PFSK-1 (cell line): ENCODE measurements around the gene AXDND1.

Experiments used
- POLR2AphosphoS5 ChIP-seq: IDR thresholded peaks from 2 replicates; pipeline ENCODE4 v1.6.1; 2012; ENCODE audit warnings: low read depth, mild to moderate bottlenecking, control low read depth, low read length, moderate library complexity
- SIN3A ChIP-seq: IDR thresholded peaks from 2 replicates; pipeline ENCODE4 v1.6.1; 2012; ENCODE audit warnings: mild to moderate bottlenecking, low read length, moderate library complexity, borderline replicate concordance; ENCODE audit not compliant: insufficient read depth
- TF ChIP-seq, protein P1 (sequence below), 2 experiments: IDR thresholded peaks; 2 replicates each; pipeline versions ENCODE4 v1.6.1 to v1.8.0; 2011 to 2012; ENCODE audit warnings: low read depth in 2 of 2, low read length in 2 of 2, control low read depth in 1 of 2, inconsistent platforms in 1 of 2, mild to moderate bottlenecking in 1 of 2, moderate library complexity in 1 of 2; ENCODE audit not compliant: insufficient read depth in 1 of 2

GRCh38 chr1:179337942-179338560, 27.7 kb upstream of the AXDND1 start:
- no peak for TF ChIP-seq POLR2AphosphoS5
- TF ChIP-seq, protein P1, sequence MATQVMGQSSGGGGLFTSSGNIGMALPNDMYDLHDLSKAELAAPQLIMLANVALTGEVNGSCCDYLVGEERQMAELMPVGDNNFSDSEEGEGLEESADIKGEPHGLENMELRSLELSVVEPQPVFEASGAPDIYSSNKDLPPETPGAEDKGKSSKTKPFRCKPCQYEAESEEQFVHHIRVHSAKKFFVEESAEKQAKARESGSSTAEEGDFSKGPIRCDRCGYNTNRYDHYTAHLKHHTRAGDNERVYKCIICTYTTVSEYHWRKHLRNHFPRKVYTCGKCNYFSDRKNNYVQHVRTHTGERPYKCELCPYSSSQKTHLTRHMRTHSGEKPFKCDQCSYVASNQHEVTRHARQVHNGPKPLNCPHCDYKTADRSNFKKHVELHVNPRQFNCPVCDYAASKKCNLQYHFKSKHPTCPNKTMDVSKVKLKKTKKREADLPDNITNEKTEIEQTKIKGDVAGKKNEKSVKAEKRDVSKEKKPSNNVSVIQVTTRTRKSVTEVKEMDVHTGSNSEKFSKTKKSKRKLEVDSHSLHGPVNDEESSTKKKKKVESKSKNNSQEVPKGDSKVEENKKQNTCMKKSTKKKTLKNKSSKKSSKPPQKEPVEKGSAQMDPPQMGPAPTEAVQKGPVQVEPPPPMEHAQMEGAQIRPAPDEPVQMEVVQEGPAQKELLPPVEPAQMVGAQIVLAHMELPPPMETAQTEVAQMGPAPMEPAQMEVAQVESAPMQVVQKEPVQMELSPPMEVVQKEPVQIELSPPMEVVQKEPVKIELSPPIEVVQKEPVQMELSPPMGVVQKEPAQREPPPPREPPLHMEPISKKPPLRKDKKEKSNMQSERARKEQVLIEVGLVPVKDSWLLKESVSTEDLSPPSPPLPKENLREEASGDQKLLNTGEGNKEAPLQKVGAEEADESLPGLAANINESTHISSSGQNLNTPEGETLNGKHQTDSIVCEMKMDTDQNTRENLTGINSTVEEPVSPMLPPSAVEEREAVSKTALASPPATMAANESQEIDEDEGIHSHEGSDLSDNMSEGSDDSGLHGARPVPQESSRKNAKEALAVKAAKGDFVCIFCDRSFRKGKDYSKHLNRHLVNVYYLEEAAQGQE (IDR thresholded peaks at IDR 0.05; ENCODE audit: insufficient read depth in 1 of 2, low read depth in 2 of 2, low read length in 2 of 2) = no peak
- TF ChIP-seq SIN3A = no peak
